ENCODE results near the gene ADAM11. TPM values are rescaled to one million over a fixed set of nuclear protein-coding genes. Genes with fewer than 3 reads are reported as not detected.

The ADAM11 gene
- total RNA-seq, 4 donors from 2014 or later: 0.10 to 4.2 (median 1.3) TPM

GRCh38 chr17:44794851-44795413, 36.1 kb downstream of the ADAM11 start:
- peaks cover 0 to 59% (median 3%) of the 10 kb centered on the region in 3 donors for H3K4me1 ChIP-seq
- H3K27ac ChIP-seq: peak overlapping the region; percentile 66 to 90 (median 88)
- H3K9me3 ChIP-seq: no peaks in the 10 kb centered on the region
- WGBS, 2 donors (ENCODE audit: low coverage in 1 of 2): 31 to 54% methylated on average over 6 to 10 of the region's 10 CpGs
- peak; percentile 32 for ATAC-seq
- no peaks in the 10 kb centered on the region for H3K27me3 ChIP-seq
- TF ChIP-seq EP300 (IDR thresholded peaks at IDR 0.05) (no peak), POLR2A (IDR thresholded peaks at IDR 0.05) (no peak), CTCF (IDR thresholded peaks at IDR 0.05) (no peak), POLR2AphosphoS5 (IDR thresholded peaks at IDR 0.05) (peak; percentile 67)
- peak overlapping the region in 1 of 2 donors; percentile 11 for H3K4me3 ChIP-seq
- no peaks in the 10 kb centered on the region for H3K36me3 ChIP-seq

- H3K27me3 ChIP-seq: no peaks in the 10 kb centered on the region
- peaks cover 0 to 59% (median 3%) of the 10 kb centered on the region in 3 donors for H3K4me1 ChIP-seq
- H3K36me3 ChIP-seq: no peaks in the 10 kb centered on the region
- ATAC-seq: no peak
- H3K4me3 ChIP-seq: no peak overlapping the region
- TF ChIP-seq EP300 (IDR thresholded peaks at IDR 0.05) (no peak), POLR2AphosphoS5 (IDR thresholded peaks at IDR 0.05) (no peak), CTCF (IDR thresholded peaks at IDR 0.05) (no peak), POLR2A (IDR thresholded peaks at IDR 0.05) (no peak)
- WGBS, 2 donors (ENCODE audit: low coverage in 1 of 2): 76% methylated on average over 5 of the region's 9 CpGs; no CpG with 5 or more reads in 1 of the 2 donors
- peak overlapping the region; percentile 66 to 90 (median 88) for H3K27ac ChIP-seq
- no peaks in the 10 kb centered on the region for H3K9me3 ChIP-seq
These were observed 36.6 kb downstream of the ADAM11 start for GRCh38 chr17:44795421-44795820.

GRCh38 chr17:44795928-44796327, 37.1 kb downstream of the ADAM11 start:
- Histone ChIP-seq H3K4me1 (peaks cover 0 to 62% (median 3%) of the 10 kb centered on the region in 3 donors), H3K27ac (peak overlapping the region; percentile 88 to 99 (median 90)), H3K36me3 (no peaks in the 10 kb centered on the region), H3K9me3 (no peaks in the 10 kb centered on the region), H3K27me3 (no peaks in the 10 kb centered on the region), H3K4me3 (peak overlapping the region in 1 of 2 donors; percentile 36)
- TF ChIP-seq POLR2A (IDR thresholded peaks at IDR 0.05) (no peak), POLR2AphosphoS5 (IDR thresholded peaks at IDR 0.05) (no peak), CTCF (IDR thresholded peaks at IDR 0.05) (no peak), EP300 (IDR thresholded peaks at IDR 0.05) (no peak)
- no peak for ATAC-seq
- WGBS, 2 donors (ENCODE audit: low coverage in 1 of 2): 82% methylated on average over 2 of the region's 10 CpGs; no CpG with 5 or more reads in 1 of the 2 donors

GRCh38 chr17:44796731-44797130, 37.9 kb downstream of the ADAM11 start:
- 80 to 91% methylated on average over 2 to 9 of the region's 9 CpGs for WGBS, 2 donors (ENCODE audit: low coverage in 1 of 2)
- Histone ChIP-seq H3K27ac (peak overlapping the region; percentile 88 to 99 (median 90)), H3K36me3 (no peaks in the 10 kb centered on the region), H3K4me1 (peaks cover 0 to 70% (median 3%) of the 10 kb centered on the region in 3 donors), H3K27me3 (no peaks in the 10 kb centered on the region), H3K4me3 (peak overlapping the region; percentile 29 to 36), H3K9me3 (no peaks in the 10 kb centered on the region)
- no peak for TF ChIP-seq CTCF (IDR thresholded peaks at IDR 0.05)
- TF ChIP-seq POLR2AphosphoS5 (IDR thresholded peaks at IDR 0.05): no peak
- TF ChIP-seq EP300 (IDR thresholded peaks at IDR 0.05): no peak
- TF ChIP-seq POLR2A (IDR thresholded peaks at IDR 0.05): no peak
- no peak for ATAC-seq

GRCh38 chr17:44797802-44798201, 39.0 kb downstream of the ADAM11 start:
- peak overlapping the region; percentile 88 to 99 (median 90) for H3K27ac ChIP-seq
- TF ChIP-seq POLR2A (IDR thresholded peaks at IDR 0.05) (peak in 1 of 2 donors; percentile 26), EP300 (IDR thresholded peaks at IDR 0.05) (no peak), POLR2AphosphoS5 (IDR thresholded peaks at IDR 0.05) (peak; percentile 92)
- no peaks in the 10 kb centered on the region for H3K9me3 ChIP-seq
- 33 to 82% methylated on average over 1 to 7 of the region's 11 CpGs for WGBS, 2 donors (ENCODE audit: low coverage in 1 of 2)
- H3K4me3 ChIP-seq: peak overlapping the region; percentile 29 to 36
- H3K36me3 ChIP-seq: no peaks in the 10 kb centered on the region
- H3K27me3 ChIP-seq: no peaks in the 10 kb centered on the region
- H3K4me1 ChIP-seq: peaks cover 3 to 81% (median 9%) of the 10 kb centered on the region in 3 donors
- peak; percentile 79 for ATAC-seq

Measured in gastroesophageal sphincter (tissue), 4 donors.